Vagina (tissue), 2 donors: ENCODE data around the gene FOXO6.

Experiments
- POLR2A ChIP-seq, 2 donors: fragments of 450-650 bp; IDR thresholded peaks; one replicate each; pipeline ENCODE4 v1.6.1; 2017; ENCODE audit warnings: antibody characterized with exemption in 2 of 2, mild to moderate bottlenecking in 2 of 2, moderate library complexity in 2 of 2
- TF ChIP-seq, protein P1 (sequence below), 3 experiments: fragments of 450-650 bp in 2 of 3; fragments of 200-600 bp in 1 of 3; sonication (generic) in 1 of 3; IDR thresholded peaks; one replicate each; pipeline ENCODE4 v1.5.1; 2017 to 2019; ENCODE audit warnings: antibody characterized with exemption in 3 of 3, mild to moderate bottlenecking in 2 of 3, moderate library complexity in 2 of 3

DNA sequence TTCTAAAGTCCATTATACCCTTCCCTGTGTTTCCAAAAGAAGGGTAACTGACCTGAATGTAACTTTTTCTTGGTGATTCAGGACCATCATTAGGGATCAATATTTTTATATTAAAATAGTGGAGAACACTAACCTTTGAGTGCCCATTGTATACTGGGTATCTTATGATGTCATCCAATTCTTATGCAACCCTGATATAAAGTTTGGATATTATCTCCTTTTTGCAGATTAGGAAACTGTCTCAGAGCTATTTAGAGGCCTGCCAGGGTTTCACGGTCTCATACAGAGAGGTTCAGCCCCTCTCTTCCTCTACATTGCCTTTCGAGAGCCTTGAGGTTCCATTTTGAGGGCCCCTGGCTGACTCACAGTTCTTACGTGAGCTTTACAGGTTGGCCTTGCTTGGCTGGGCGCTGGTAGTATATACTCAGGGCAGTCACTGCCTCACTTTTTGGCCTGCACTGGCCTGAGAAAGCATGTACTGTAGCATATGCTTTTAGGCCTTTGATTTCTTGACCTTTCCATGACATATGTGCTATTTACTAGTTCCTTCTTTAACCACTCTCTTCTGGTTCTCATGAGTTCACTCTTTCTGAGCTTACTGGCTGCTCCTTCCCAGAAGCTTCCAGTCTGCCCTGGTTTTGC lies 15.7 kb upstream of the FOXO6 start:
- TF ChIP-seq, protein P1, sequence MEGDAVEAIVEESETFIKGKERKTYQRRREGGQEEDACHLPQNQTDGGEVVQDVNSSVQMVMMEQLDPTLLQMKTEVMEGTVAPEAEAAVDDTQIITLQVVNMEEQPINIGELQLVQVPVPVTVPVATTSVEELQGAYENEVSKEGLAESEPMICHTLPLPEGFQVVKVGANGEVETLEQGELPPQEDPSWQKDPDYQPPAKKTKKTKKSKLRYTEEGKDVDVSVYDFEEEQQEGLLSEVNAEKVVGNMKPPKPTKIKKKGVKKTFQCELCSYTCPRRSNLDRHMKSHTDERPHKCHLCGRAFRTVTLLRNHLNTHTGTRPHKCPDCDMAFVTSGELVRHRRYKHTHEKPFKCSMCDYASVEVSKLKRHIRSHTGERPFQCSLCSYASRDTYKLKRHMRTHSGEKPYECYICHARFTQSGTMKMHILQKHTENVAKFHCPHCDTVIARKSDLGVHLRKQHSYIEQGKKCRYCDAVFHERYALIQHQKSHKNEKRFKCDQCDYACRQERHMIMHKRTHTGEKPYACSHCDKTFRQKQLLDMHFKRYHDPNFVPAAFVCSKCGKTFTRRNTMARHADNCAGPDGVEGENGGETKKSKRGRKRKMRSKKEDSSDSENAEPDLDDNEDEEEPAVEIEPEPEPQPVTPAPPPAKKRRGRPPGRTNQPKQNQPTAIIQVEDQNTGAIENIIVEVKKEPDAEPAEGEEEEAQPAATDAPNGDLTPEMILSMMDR (IDR thresholded peaks at IDR 0.05): no peak
- no peak for TF ChIP-seq POLR2A (IDR thresholded peaks at IDR 0.05)
